ENCODE data around the gene CINP.
"Not testable (repeated sequence)": the region's sequence is repeated elsewhere in the genome, so short reads cannot be mapped to it uniquely, and the experiment has no call there.

GRCh38 chr14:102329381-102329780 lies 33.3 kb downstream of the CINP start:
- not testable (repeated sequence) for TF ChIP-seq EZH2 (IDR thresholded peaks at IDR 0.05; ENCODE audit: borderline replicate concordance, insufficient read depth, low read length, poor library complexity, severe bottlenecking); REST (IDR thresholded peaks at IDR 0.05; ENCODE audit: borderline replicate concordance); EP300 (conservative IDR thresholded peaks at IDR 0.05; ENCODE audit: poor library complexity, severe bottlenecking); POLR2AphosphoS5 (IDR thresholded peaks at IDR 0.05)

Measured in neural cell (in vitro differentiated cells).